GM23248 (cell line): ENCODE measurements around the gene UTP18. TPM values are rescaled to one million over a fixed set of nuclear protein-coding genes. Genes with fewer than 3 reads are reported as not detected.
A peak's percentile ranks its signal among the peaks of the same experiment; 100 is the strongest.
"Not testable (repeated sequence)": the region's sequence is repeated elsewhere in the genome, so short reads cannot be mapped to it uniquely, and the experiment has no call there.

Experiments
- DNase-seq: peaks from one replicate; pipeline ENCODE4 v3.0.0-alpha.2; 2015
- H2AFZ ChIP-seq: fragments of 200-600 bp; sonication (generic); 2 replicates; pipeline ENCODE4 v1.6.1; 2016; ENCODE audit warnings: antibody characterized with exemption
- H3F3A ChIP-seq: fragments of 200-600 bp; sonication (generic); 2 replicates; pipeline ENCODE4 v1.6.1; 2016; ENCODE audit warnings: mild to moderate bottlenecking, antibody characterized with exemption, mixed run types; ENCODE audit not compliant: insufficient read depth
- H3K27ac ChIP-seq: fragments of 200-600 bp; sonication (generic); 2 replicates; pipeline ENCODE4 v1.5.1; 2016; ENCODE audit warnings: mild to moderate bottlenecking
- H3K27me3 ChIP-seq: fragments of 200-600 bp; sonication (generic); replicated peaks from 2 replicates; pipeline ENCODE4 v1.6.1; 2016; ENCODE audit warnings: mild to moderate bottlenecking; ENCODE audit not compliant: insufficient read depth
- H3K36me3 ChIP-seq: fragments of 200-600 bp; sonication (generic); 2 replicates; pipeline ENCODE4 v1.6.1; 2016; ENCODE audit warnings: low read depth, mild to moderate bottlenecking
- H3K4me1 ChIP-seq: fragments of 200-600 bp; sonication (generic); 2 replicates; pipeline ENCODE4 v1.6.1; 2016; ENCODE audit warnings: mild to moderate bottlenecking; ENCODE audit not compliant: insufficient read depth
- H3K4me2 ChIP-seq: fragments of 200-600 bp; sonication (generic); one replicate; pipeline ENCODE4 v1.6.1; 2016; ENCODE audit warnings: mild to moderate bottlenecking; ENCODE audit not compliant: unreplicated experiment
- H3K4me3 ChIP-seq: fragments of 200-600 bp; sonication (generic); 2 replicates; pipeline ENCODE4 v1.5.1; 2016; ENCODE audit warnings: mild to moderate bottlenecking
- H3K79me2 ChIP-seq: fragments of 200-600 bp; sonication (generic); 2 replicates; pipeline ENCODE4 v1.6.1; 2016; ENCODE audit warnings: mild to moderate bottlenecking; ENCODE audit not compliant: insufficient read depth
- H3K9ac ChIP-seq: fragments of 200-600 bp; sonication (generic); 2 replicates; pipeline ENCODE4 v1.6.1; 2016; ENCODE audit warnings: mild to moderate bottlenecking
- H3K9me2 ChIP-seq: fragments of 200-600 bp; sonication (generic); 2 replicates; pipeline ENCODE4 v1.6.1; 2016; ENCODE audit warnings: mixed run types, mild to moderate bottlenecking, moderate library complexity; ENCODE audit not compliant: insufficient read depth
- H3K9me3 ChIP-seq: fragments of 200-600 bp; sonication (generic); one replicate; pipeline ENCODE4 v1.6.1; 2017; ENCODE audit warnings: low read depth
- H4K20me1 ChIP-seq: fragments of 200-600 bp; sonication (generic); 2 replicates; pipeline ENCODE4 v1.6.0; 2016; ENCODE audit not compliant: insufficient read depth
- EZH2 ChIP-seq: fragments of 200-600 bp; sonication (generic); IDR thresholded peaks from 2 replicates; pipeline ENCODE4 v1.6.1; 2018; ENCODE audit warnings: antibody characterized with exemption, mild to moderate bottlenecking; ENCODE audit not compliant: insufficient read depth, poor library complexity, severe bottlenecking
- EZH2phosphoT487 ChIP-seq: fragments of 200-600 bp; sonication (generic); IDR thresholded peaks from 2 replicates; pipeline ENCODE4 v1.6.1; 2018; ENCODE audit warnings: antibody characterized with exemption, moderate library complexity, mild to moderate bottlenecking, low read depth; ENCODE audit not compliant: insufficient read depth
- WGBS, 2 experiments: methylation state at CpG; one replicate each; pipeline ENCODE4 v1.1.6; 2015 to 2017; ENCODE audit warnings: low lambda C conversion rate in 2 of 2, low coverage in 1 of 2; ENCODE audit errors: missing lambda C conversion rate in 2 of 2; 5-methylcytosine and 5-hydroxymethylcytosine counted together
- in situ Hi-C: fragments of 300-500 bp; cut with MboI; formaldehyde crosslinking; loops from 2 replicates; pipeline ENCODE4 v1.15.0; 2020
- polyA plus RNA-seq: library from polyadenylated mRNA; unstranded; fragments of >200 nt; fragmentation: Nextera tagmentation; extraction: Ambion mirVana; gene quantifications from 2 replicates; pipeline ENCODE4 v1.2.1, GENCODE V29; 2016
- total RNA-seq: library from RNA; depleted of rRNA; stranded (reverse); fragments of >200 nt; shearing (Covaris generic); gene quantifications from 2 replicates; pipeline ENCODE4 v1.2.3, GENCODE V29; 2014

The UTP18 gene
- total and polyA plus RNA-seq, 2 experiments from 2014 or later = 26.8 to 31.4 TPM

GRCh38 chr17:51275381-51275780, 15.0 kb downstream of the UTP18 start:
- H3K36me3 ChIP-seq = peaks cover 51% of the 10 kb centered on the region
- in situ Hi-C loops = no loop called here
- no peak for TF ChIP-seq EZH2
- TF ChIP-seq EZH2phosphoT487 = 0 out of 2 replicates have a peak, but pooled peaks have one; percentile 26
- H3F3A ChIP-seq = peaks cover 25% of the 10 kb centered on the region
- H3K4me3 ChIP-seq = peak overlapping the region; percentile 21; the same call in 1 of the 2 replicates
- peak overlapping the region; percentile 43 for H3K27ac ChIP-seq
- no peaks in the 10 kb centered on the region for H3K9me2 ChIP-seq
- DNase-seq = peak; percentile 84
- H3K4me2 ChIP-seq = peak overlapping the region; percentile 58
- WGBS, 2 experiments = 3 to 6% methylated on average over 1 of the region's 1 CpG
- no peak overlapping the region for H2AFZ ChIP-seq
- H3K9me3 ChIP-seq = no peaks in the 10 kb centered on the region
- H3K79me2 ChIP-seq = peaks cover 45% of the 10 kb centered on the region
- no peaks in the 10 kb centered on the region for H3K27me3 ChIP-seq
- H3K4me1 ChIP-seq = peaks cover 16% of the 10 kb centered on the region
- peaks cover 7% of the 10 kb centered on the region for H4K20me1 ChIP-seq
- no peak overlapping the region for H3K9ac ChIP-seq

DNA sequence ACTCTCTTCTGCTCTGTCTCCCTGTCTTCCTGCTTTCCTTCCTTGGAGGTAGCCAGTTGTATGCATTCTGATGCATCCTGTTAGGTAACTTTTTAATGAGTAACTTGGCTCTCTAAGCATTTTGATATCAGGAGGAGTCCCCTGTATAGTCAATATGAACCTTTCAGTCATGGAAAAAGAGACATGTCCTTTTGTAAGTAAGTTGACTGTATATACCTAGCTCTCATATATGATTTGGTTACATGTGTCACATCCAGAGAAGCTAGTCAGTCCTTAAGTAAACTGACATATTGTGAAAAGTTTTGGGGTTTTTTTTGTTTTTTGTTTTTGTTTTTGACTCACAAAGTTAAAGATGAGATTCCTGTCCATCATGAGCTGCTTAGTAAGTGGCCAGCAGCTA, 18.8 kb downstream of the UTP18 start:
- H3K36me3 ChIP-seq = peaks cover 42% of the 10 kb centered on the region
- in situ Hi-C loops = no loop called here
- H3K4me3 ChIP-seq = no peak overlapping the region

GRCh38 chr17:51287412-51287811, 27.1 kb downstream of the UTP18 start:
- H3K9ac ChIP-seq = no peak overlapping the region
- H3K4me2 ChIP-seq = no peak overlapping the region
- no peaks in the 10 kb centered on the region; the same call in 1 of the 2 replicates for H3K79me2 ChIP-seq
- no peak overlapping the region for H3K27ac ChIP-seq
- no peak overlapping the region for H3K4me3 ChIP-seq
- no peak for DNase-seq
- TF ChIP-seq EZH2phosphoT487 (no peak), EZH2 (no peak)
- no peaks in the 10 kb centered on the region for H3K27me3 ChIP-seq
- no peaks in the 10 kb centered on the region for H3K9me2 ChIP-seq
- H2AFZ ChIP-seq = no peak overlapping the region
- no peaks in the 10 kb centered on the region for H3K9me3 ChIP-seq
- 100% methylated on average over 1 of the region's 1 CpG for WGBS, 2 experiments
- in situ Hi-C loops = no loop called here
- H3F3A ChIP-seq = no peaks in the 10 kb centered on the region
- no peaks in the 10 kb centered on the region for H3K4me1 ChIP-seq
- H3K36me3 ChIP-seq = peaks cover 57% of the 10 kb centered on the region
- no peaks in the 10 kb centered on the region for H4K20me1 ChIP-seq

More for the DNA sequence above, 18.8 kb downstream of the UTP18 start:
- no peak for DNase-seq
- Histone ChIP-seq H3K9me3 (no peaks in the 10 kb centered on the region), H3K9me2 (no peaks in the 10 kb centered on the region), H3K79me2 (peaks cover 17% of the 10 kb centered on the region; the same call in 1 of the 2 replicates), H3K9ac (no peak overlapping the region), H3F3A (peaks cover 21% of the 10 kb centered on the region), H2AFZ (no peak overlapping the region), H3K27ac (no peak overlapping the region), H3K27me3 (no peaks in the 10 kb centered on the region), H3K4me1 (peaks cover 16% of the 10 kb centered on the region), H4K20me1 (peaks cover 7% of the 10 kb centered on the region), H3K4me2 (no peak overlapping the region)
- no peak for TF ChIP-seq EZH2phosphoT487

- no peaks in the 10 kb centered on the region; the same call in 1 of the 2 replicates for H3K79me2 ChIP-seq
- H3K27me3 ChIP-seq = no peaks in the 10 kb centered on the region
- H3K4me3 ChIP-seq = no peak overlapping the region
- TF ChIP-seq EZH2phosphoT487 = no peak
- TF ChIP-seq EZH2 = no peak
- no peaks in the 10 kb centered on the region for H3K4me1 ChIP-seq
- WGBS, 2 experiments = 72 to 88% methylated on average over 2 of the region's 2 CpGs
- no peaks in the 10 kb centered on the region for H3K9me2 ChIP-seq
- H3F3A ChIP-seq = no peaks in the 10 kb centered on the region
- in situ Hi-C loops = no loop called here
- no peaks in the 10 kb centered on the region for H4K20me1 ChIP-seq
- peaks cover 51% of the 10 kb centered on the region for H3K36me3 ChIP-seq
- H3K9me3 ChIP-seq = no peaks in the 10 kb centered on the region
- no peak for DNase-seq
- H3K4me2 ChIP-seq = no peak overlapping the region
- H2AFZ ChIP-seq = no peak overlapping the region
- H3K9ac ChIP-seq = no peak overlapping the region
- no peak overlapping the region for H3K27ac ChIP-seq
Observed at GRCh38 chr17:51289696-51290111, 29.4 kb downstream of the UTP18 start.

DNA sequence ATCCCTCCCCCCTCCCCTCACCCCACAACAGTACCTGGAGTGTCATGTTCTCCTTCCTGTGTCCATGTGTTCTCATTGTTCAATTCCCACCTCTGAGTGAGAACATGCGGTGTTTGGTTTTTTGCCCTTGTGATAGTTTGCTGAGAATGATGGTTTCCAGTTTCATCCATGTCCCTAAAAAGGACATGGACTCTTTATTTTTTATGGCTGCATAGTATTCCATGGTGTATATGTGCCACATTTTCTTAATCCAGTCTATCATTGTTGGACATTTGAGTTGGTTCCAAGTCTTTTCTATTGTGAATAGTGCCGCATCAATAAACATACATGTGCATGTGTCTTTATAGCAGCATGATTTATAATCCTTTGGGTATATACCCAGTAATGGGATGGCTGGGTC, 34.0 kb downstream of the UTP18 start:
- H3F3A ChIP-seq, H3K79me2 ChIP-seq, in situ Hi-C loops, H2AFZ ChIP-seq, H3K4me2 ChIP-seq, H3K9ac ChIP-seq, DNase-seq, H3K9me2 ChIP-seq, H3K27me3 ChIP-seq, H3K4me3 ChIP-seq, H3K9me3 ChIP-seq, H3K4me1 ChIP-seq, H4K20me1 ChIP-seq, H3K27ac ChIP-seq: not testable (repeated sequence)
- peaks cover 21% of the 10 kb centered on the region; the same call in 1 of the 2 replicates for H3K36me3 ChIP-seq
- WGBS, 2 experiments = 94 to 96% methylated on average over 2 of the region's 2 CpGs
